GDM1 (cell line): ENCODE results near the gene CCDC8.
"Not testable (repeated sequence)": the region's sequence is repeated elsewhere in the genome, so short reads cannot be mapped to it uniquely, and the experiment has no call there.

Source experiments
- DNase-seq: peaks from one replicate; lab custom pipeline; 2025; lab: John Stamatoyannopoulos, UW

Gene CCDC8

GRCh38 chr19:46413262-46414031 lies at the start of gene CCDC8:
Gene CCDC8, minus strand, starts transcription at chr19:46413564. Its CDS starts 754 bp downstream, at chr19:46412810.
- DNase-seq, result peak; percentile 56

- DNase-seq, result no peak
Measured at GRCh38 chr19:46461537-46461936, 48.2 kb upstream of the CCDC8 start.

GRCh38 chr19:46460981-46461380 lies 47.6 kb upstream of the CCDC8 start:
- no peak for DNase-seq

GRCh38 chr19:46460055-46460454 lies 46.7 kb upstream of the CCDC8 start:
- no peak for DNase-seq

DNA sequence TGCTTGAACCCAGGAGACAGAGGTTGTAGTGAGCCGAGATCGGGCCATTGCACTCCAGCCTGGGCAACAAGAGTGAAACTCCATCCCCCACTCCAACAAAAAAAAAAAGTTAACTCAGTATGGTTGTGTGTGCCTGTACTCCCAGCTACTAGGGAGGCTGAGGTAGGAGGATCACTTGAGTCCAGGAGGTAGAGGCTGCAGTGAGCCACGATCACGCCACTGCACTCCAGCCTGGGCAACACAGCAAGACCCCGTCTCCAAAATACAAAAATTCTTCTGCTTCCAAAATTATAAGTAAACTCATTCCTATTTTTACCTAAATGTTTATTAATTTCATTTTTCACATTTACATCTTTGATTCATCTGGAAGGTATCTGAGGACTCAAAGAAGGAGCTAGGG lies 43.6 kb upstream of the CCDC8 start:
- no peak for DNase-seq

DNA sequence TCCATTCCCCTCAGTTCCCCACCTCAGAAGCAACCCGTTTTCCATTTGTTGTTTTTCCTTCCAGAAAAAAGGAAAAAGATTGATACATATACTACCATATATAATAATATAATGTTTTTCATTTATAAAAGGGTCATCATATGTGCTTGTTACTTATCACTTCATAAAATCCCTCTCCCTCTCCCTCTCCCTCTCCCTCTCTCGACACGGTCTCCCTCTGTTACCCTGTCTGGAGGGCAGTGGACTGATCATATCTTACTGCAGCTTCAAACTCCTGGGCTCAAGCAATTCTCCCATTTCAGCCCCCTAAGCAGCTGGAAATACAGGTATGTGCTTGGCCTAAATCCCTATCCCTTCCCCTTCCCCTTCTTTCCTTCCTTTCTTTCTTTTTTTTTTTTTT lies 40.9 kb upstream of the CCDC8 start:
- no peak for DNase-seq

GRCh38 chr19:46453661-46454060 lies 40.3 kb upstream of the CCDC8 start:
- DNase-seq, result no peak

- DNase-seq, result no peak
Measured at GRCh38 chr19:46452186-46452585, 38.8 kb upstream of the CCDC8 start.

DNA sequence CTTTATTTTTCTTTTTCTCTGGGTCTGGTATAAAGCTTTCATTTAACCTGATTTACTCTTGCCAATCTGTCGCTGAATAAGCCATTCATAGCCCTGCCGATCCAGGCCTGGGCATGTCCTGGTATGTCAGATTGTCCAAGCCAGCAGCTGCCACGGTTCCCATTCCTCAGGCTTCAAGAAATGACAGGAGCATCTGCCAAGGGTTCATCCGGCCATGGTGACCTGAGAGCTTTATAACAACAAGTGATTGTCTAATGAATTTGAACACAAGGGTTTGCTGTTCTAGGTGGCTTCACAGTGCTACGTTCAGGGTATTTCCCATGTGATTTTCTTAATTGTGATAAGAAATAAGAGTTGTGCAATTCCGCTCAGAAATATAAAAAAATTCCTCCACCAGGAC lies 38.0 kb upstream of the CCDC8 start:
- no peak for DNase-seq

GRCh38 chr19:46450737-46451136 lies 37.4 kb upstream of the CCDC8 start:
- DNase-seq, result no peak

DNA sequence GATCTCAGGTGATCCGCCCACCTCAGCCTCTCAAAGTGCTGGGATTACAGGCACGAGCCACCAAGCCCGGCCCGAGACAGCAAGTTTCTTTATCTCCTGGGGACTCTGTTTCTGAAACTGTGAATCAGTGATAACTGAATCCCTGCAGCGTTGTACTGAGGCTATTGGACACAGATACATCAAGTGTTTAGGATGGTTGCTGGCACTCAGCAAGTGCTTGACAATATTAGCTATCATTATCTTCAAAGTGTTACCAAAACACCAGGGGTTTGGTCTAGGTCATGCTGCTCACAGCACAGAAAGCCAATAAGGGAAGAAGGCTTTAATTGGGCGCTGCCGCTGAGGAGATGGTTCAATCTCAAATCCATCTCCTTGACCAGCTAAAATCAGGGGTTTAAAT lies 35.9 kb upstream of the CCDC8 start:
- DNase-seq, result no peak

DNA sequence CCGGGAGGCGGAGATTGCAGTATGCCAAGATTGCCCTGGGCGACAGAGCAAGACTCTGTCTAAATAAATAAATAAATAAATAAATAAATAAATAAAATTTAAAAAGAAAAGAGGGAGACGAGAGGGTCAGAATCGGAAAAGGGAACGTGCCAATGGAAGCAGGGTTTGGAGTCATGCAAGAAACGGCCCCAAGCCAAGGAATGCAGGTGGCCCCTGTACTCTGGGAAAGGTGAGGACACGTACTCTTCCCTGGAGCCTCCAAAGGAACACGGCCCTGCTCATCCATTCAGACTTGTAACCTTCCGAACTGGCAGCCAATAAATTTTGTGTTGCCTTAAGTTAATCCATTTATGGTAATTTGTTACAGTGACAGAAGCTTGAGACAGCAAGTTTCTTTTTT lies 35.2 kb upstream of the CCDC8 start:
- no peak for DNase-seq

DNA sequence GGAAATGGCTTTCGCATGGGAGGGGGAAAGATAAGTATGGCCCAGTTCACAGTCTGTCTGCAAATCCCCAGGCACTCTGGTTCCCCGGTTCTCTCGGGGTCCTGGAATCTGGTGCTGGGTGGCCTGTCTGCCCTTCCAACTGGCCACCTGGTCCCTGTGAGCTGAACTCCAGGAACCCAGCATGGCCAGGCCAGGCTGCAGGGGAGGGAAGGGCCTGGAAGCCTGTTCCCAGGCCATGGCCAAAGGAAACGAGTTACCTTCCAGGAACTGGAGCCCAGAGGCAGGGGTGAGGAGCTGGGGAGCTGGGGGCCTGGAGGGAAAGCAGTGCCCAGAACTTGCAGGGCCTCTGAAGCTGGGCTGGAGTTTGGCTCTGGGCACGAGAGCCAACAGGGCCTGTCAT lies 34.5 kb upstream of the CCDC8 start:
- no peak for DNase-seq

DNA sequence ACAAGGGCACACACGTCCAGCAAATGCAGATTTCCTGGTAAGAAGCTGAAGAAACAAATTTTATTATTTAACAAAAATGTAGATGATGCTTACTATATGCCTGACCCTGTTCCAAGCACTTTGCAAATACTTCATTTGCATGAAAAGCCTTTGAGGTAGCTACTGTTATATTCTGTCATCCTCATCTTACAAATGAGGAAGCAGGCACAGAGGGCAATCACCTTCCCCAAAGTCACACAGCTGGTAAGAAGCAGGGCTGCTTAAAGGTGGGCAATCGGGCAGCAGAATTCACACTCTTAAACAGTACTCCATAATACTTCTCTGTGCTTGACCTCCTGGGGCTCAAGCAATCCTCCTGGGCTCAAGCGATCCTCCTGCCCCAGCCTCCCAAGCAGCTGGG lies 33.6 kb upstream of the CCDC8 start:
- DNase-seq, result no peak

GRCh38 chr19:46446021-46446420 lies 32.7 kb upstream of the CCDC8 start:
- no peak for DNase-seq

GRCh38 chr19:46442808-46443450 lies 29.6 kb upstream of the CCDC8 start:
- DNase-seq, result no peak

DNA sequence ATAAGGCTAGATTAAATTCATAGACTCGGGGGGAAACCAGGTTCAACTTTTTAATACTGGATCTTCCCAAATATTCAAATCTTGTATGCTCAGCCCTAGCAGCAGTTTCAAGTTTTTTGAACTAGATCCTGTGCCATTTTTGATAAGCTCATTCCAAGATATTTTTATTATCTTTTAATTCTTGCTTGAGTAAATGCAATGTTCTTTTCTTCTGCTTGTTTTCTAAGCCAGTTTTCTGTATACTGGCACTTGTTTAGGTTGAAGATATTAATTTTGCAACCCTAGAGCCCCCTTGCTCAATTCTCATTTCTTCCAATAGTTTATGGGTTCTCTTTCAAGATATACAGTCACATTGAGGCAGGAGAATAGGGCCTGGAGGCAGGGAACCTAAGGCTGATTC lies 28.5 kb upstream of the CCDC8 start:
- DNase-seq, result no peak

GRCh38 chr19:46435689-46436088 lies 22.3 kb upstream of the CCDC8 start:
- not testable (repeated sequence) for DNase-seq

DNA sequence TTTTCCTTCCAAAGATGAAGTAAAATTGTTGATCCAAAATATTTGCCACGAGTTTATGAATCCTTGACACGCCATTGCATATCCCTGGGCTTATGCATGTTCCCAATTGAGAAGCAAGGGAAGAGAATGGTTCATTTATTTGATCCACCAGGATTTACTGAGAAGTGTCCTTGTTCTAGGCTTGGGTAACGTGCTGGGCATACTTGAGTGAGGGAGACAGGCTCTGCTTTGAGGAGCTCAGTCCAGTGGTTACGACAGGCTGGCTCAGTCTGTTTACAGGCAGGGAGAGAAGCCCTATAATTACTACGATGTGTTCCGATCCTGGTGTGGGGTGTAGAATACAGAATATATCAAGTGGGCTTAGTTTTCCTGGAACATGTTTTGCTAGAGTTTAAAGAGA lies 21.6 kb upstream of the CCDC8 start:
- no peak for DNase-seq

- DNase-seq, result not testable (repeated sequence)
Measured at GRCh38 chr19:46433470-46433869, 20.1 kb upstream of the CCDC8 start.

- DNase-seq, result no peak
Measured at GRCh38 chr19:46431824-46432223, 18.5 kb upstream of the CCDC8 start.

GRCh38 chr19:46429999-46430398 lies 16.6 kb upstream of the CCDC8 start:
- no peak for DNase-seq

GRCh38 chr19:46428239-46429135 lies 15.1 kb upstream of the CCDC8 start, which contains the start of gene PNMA8C:
Gene PNMA8C, minus strand, starts transcription at chr19:46428936. Its CDS starts 577 bp downstream, at chr19:46428359.
- peak; percentile 30 for DNase-seq
